Cardiac muscle cell (in vitro differentiated cells and primary cell): ENCODE data around the gene TSPEAR. TPM values are rescaled to one million over a fixed set of nuclear protein-coding genes. Genes with fewer than 3 reads are reported as not detected.
"Not testable (repeated sequence)": the region's sequence is repeated elsewhere in the genome, so short reads cannot be mapped to it uniquely, and the experiment has no call there.

Source experiments
- DNase-seq, 2 donors: peaks; one replicate each; pipeline versions ENCODE4 v3.0.0 to v3.0.0-alpha.2; 2010 to 2017; ENCODE audit warnings: low read depth in 1 of 2, low spot score in 1 of 2
- H3K27ac ChIP-seq: fragments of 200-600 bp; sonication (generic); 2 replicates; pipeline ENCODE4 v1.5.1; 2016
- H3K27me3 ChIP-seq: fragments of 200-600 bp; sonication (generic); 2 replicates; pipeline ENCODE4 v1.6.0; 2016; ENCODE audit warnings: control low read depth
- H3K36me3 ChIP-seq: fragments of 200-600 bp; sonication (generic); 2 replicates; pipeline ENCODE4 v1.5.1; 2016; ENCODE audit warnings: control low read depth
- H3K4me1 ChIP-seq: fragments of 200-600 bp; sonication (generic); 2 replicates; pipeline ENCODE4 v1.8.1; 2017; ENCODE audit warnings: low read depth, mild to moderate bottlenecking, mixed run types
- H3K4me3 ChIP-seq: fragments of 200-600 bp; sonication (generic); 2 replicates; pipeline ENCODE4 v1.5.1; 2016; ENCODE audit warnings: mild to moderate bottlenecking
- H3K9me3 ChIP-seq: fragments of 200-600 bp; sonication (generic); 2 replicates; pipeline ENCODE4 v1.5.1; 2017; ENCODE audit warnings: low read depth, mild to moderate bottlenecking, control low read depth
- polyA plus RNA-seq: library from polyadenylated mRNA; unstranded; fragments of >200 nt; fragmentation: Nextera tagmentation; extraction: Ambion mirVana; gene quantifications from 2 replicates; pipeline ENCODE4 v1.2.1, GENCODE V29; 2016
- total RNA-seq: library from RNA; depleted of rRNA; stranded (reverse); fragments of >200 nt; gene quantifications from 2 replicates; pipeline ENCODE4 v1.2.3, GENCODE V29; 2016
- TF ChIP-seq, protein P1 (sequence below): IDR thresholded peaks from 2 replicates; pipeline ENCODE4 v1.5.1; 2012; ENCODE audit warnings: low read depth, mild to moderate bottlenecking, low read length

Gene TSPEAR
- total and polyA plus RNA-seq, 2 experiments from 2014 or later = 2.8 to 3.4 TPM

GRCh38 chr21:44480200-44481053, 230.9 kb downstream of the TSPEAR start:
- Histone ChIP-seq H3K9me3 (no peaks in the 10 kb centered on the region), H3K4me3 (no peak overlapping the region), H3K27me3 (no peaks in the 10 kb centered on the region), H3K36me3 (no peaks in the 10 kb centered on the region), H3K4me1 (peaks cover 20% of the 10 kb centered on the region), H3K27ac (peak overlapping the region; percentile 22)
- TF ChIP-seq, protein P1, sequence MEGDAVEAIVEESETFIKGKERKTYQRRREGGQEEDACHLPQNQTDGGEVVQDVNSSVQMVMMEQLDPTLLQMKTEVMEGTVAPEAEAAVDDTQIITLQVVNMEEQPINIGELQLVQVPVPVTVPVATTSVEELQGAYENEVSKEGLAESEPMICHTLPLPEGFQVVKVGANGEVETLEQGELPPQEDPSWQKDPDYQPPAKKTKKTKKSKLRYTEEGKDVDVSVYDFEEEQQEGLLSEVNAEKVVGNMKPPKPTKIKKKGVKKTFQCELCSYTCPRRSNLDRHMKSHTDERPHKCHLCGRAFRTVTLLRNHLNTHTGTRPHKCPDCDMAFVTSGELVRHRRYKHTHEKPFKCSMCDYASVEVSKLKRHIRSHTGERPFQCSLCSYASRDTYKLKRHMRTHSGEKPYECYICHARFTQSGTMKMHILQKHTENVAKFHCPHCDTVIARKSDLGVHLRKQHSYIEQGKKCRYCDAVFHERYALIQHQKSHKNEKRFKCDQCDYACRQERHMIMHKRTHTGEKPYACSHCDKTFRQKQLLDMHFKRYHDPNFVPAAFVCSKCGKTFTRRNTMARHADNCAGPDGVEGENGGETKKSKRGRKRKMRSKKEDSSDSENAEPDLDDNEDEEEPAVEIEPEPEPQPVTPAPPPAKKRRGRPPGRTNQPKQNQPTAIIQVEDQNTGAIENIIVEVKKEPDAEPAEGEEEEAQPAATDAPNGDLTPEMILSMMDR = no peak
- DNase-seq = peak in 1 of 2 donors; percentile 32

DNA sequence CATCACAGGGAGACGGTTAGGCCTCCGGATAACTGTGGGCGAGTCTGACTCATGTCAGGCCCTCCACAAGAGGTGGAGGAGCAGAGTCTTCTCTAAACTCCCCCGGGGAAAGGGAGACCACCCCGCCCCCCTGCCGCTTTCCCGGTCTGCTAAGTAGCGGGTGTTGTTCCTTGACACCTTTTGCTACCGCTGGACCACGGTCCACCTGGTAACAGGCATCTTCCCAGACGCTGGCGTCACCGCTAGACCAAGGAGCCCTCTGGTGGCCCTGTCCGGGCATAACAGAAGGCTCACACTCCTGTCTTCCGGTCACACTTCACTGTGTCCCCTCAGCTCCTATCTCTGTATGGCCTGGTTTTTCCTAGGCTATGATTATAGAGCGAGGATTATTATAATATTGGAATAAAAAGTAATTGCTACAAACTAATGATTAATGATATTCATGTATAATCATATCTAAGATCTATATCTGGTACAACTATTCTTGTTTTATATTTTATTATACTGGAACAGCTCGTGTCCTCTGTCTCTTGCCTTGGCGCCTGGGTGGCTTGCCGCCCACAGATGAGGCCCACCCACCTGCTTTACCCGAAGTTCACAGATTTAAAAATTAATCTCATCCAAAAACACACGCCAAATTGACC, 231.7 kb downstream of the TSPEAR start:
- not testable (repeated sequence) for H3K9me3 ChIP-seq, DNase-seq, H3K36me3 ChIP-seq, H3K4me3 ChIP-seq, H3K27me3 ChIP-seq
- TF ChIP-seq, protein P1 = peak; percentile 59
- peaks cover 20% of the 10 kb centered on the region for H3K4me1 ChIP-seq
- H3K27ac ChIP-seq = peak overlapping the region; percentile 22

DNA sequence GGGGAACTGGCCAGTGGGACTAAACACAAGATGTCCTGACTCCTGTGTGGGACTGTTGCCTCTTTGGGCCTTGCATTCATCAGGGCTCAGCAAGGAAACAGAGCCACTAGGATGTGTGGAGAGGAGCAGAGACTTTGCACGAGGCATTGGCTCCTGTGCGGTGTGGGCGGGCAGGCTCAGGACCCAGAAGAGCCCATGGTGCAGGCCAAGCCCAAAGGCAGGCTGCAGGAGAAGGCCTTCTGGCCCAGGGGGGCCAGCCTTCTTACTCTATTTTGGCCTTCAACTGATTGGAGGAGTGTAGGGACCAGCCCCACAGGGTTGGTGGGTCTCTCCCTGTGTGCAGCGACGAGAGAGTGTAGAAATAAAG, 232.6 kb downstream of the TSPEAR start:
- Histone ChIP-seq H3K36me3 (no peaks in the 10 kb centered on the region), H3K4me1 (peaks cover 20% of the 10 kb centered on the region), H3K4me3 (no peak overlapping the region), H3K27me3 (no peaks in the 10 kb centered on the region), H3K27ac (no peak overlapping the region), H3K9me3 (no peaks in the 10 kb centered on the region)
- TF ChIP-seq, protein P1 = no peak
- DNase-seq = no peak

GRCh38 chr21:44478124-44478800, 233.1 kb downstream of the TSPEAR start:
- no peak overlapping the region for H3K27ac ChIP-seq
- no peaks in the 10 kb centered on the region for H3K27me3 ChIP-seq
- H3K36me3 ChIP-seq = no peaks in the 10 kb centered on the region
- H3K4me3 ChIP-seq = no peak overlapping the region
- no peaks in the 10 kb centered on the region for H3K9me3 ChIP-seq
- peaks cover 17% of the 10 kb centered on the region for H3K4me1 ChIP-seq
- DNase-seq = no peak
- TF ChIP-seq, protein P1 = no peak

DNA sequence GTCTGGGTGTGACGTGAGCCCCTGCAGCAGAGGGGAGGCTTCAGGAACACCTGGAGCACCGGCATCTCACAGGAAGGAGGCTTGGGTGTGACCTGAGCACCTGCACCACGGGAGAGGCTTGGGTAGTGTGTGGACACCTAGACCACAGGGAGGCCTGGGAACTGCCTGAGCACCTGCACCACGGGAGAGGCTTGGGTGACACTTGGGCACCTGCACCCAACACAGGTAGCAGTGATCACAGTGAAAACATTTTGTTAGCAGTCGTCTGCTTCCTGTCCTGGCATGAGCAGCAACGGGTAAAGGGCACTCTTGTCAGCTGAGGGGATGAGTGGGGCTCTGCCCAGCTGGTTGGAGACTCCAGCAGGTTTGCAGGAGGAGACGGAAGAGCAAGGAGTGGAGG, 233.7 kb downstream of the TSPEAR start:
- no peak for DNase-seq
- Histone ChIP-seq H3K4me3 (no peak overlapping the region), H3K9me3 (no peaks in the 10 kb centered on the region), H3K36me3 (no peaks in the 10 kb centered on the region), H3K27me3 (no peaks in the 10 kb centered on the region), H3K27ac (no peak overlapping the region), H3K4me1 (peaks cover 16% of the 10 kb centered on the region)
- TF ChIP-seq, protein P1 = no peak
